Left hindlimb (tissue), 1 donor: ENCODE data around the gene CLTCL1.

ENCODE experiments used
- DNase-seq: peaks from one replicate; pipeline ENCODE4 v3.0.0-alpha.2; 2018

CLTCL1 gene

DNA sequence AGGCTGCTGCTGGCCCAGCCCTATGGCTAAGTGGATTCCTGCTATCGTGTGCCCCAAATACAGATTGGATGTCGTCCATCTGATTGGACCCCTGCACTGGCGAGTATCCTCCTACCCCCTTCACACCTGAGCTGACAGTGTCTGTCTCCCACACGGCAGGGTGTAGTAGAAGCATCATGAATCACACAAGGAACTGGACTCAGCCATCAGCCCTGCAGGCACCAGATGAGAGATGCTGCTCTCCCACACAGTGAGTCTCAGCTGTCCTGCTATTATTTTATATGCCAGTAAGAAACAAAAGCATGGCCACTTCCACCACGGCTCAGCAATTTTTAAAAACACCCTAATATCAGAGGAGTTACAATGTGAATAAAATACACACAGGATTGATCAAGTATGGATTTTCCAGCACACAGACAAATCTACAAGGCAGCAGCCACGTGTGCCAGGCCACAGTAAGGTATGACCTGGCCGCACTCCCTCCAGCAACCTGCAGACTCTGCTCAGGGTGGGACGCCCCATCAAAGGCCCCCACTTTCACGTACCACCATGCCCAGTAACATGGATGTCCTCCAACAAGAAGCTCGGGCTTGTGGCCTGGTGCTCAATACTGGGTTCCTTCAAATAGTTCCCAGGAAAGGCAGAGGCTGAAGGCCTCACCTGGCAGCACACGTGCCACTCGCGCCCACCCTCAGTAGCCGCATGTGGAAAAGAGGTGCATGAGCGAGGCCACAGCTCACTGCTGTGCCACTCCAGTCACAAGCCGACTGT is 96.6 kb downstream of the CLTCL1 start:
- DNase-seq, result no peak

DNA sequence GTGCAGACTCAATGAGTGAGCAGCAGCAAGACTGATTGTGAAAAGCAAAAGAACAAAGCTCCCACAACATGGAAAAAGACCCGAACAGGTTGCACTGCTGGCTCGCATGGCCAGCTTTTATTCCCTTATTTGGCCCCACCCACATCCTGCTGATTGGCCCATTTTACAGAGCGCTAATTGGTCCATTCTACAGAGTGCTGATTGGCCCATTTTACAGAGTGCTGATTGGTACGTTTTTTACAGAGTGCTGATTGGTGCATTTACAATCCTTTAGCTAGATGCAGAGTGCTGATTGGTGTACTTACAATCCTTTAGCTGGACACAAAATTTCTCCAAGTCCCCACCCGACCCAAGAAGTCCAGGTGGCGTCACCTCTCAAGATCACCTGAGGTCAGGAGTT is 97.6 kb downstream of the CLTCL1 start:
- no peak for DNase-seq

GRCh38 chr22:19187716-19188563 is 103.6 kb downstream of the CLTCL1 start:
- DNase-seq, result no peak

DNA sequence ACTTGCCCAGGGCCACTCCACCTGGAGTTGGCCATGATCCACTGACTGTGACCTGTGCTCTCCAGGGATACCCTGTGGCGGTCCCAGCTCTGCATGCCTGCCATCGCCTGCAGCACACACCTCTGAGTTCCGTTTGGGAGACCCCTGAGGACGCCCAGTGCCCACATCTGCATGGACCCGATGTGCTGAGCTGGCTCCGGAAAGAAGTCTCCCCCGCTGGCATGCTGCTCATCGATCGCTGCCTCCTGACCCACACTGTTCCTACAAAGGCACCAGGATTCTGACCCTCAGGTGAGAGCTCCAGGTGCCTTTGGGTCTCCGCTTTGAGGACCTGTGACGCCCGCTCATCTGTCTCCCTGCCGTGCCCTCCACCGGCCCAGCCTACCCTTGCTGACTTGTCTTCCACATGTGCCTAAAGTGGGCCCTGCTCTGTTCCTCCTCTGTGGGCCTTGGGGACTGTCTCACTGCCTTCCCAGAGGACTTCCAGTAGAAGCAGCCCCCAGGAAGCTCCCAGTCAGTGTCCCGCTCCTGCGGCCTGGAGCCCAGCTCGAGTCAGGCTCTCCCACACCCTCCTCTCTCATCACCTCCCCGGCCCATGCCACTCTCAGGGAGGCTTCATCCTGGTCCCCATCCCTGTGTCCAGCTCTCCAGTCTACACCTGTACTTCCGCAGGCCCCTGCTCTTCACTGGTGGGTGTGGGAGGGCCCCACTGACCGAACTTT is 107.1 kb downstream of the CLTCL1 start:
- DNase-seq, result no peak

DNA sequence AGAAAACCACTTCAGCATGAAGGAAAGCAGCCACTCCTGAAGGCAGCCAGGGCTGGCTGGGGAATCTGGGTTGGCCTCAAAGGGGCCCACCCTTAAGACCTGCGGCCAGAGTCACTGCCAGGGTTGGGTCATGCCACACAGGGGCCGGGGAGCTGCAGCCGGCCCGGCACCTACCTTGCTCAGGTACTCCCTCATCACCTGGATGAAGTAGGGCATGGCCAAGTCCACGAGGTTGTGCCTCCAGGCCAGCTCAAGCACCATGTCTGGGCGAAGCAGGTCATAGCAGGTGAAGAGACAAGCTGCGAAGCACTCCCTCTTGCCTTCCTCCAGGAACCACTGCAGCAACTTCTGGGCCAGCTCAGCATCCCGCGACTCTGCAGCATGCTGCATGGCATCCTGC is 108.3 kb downstream of the CLTCL1 start:
- no peak for DNase-seq

DNA sequence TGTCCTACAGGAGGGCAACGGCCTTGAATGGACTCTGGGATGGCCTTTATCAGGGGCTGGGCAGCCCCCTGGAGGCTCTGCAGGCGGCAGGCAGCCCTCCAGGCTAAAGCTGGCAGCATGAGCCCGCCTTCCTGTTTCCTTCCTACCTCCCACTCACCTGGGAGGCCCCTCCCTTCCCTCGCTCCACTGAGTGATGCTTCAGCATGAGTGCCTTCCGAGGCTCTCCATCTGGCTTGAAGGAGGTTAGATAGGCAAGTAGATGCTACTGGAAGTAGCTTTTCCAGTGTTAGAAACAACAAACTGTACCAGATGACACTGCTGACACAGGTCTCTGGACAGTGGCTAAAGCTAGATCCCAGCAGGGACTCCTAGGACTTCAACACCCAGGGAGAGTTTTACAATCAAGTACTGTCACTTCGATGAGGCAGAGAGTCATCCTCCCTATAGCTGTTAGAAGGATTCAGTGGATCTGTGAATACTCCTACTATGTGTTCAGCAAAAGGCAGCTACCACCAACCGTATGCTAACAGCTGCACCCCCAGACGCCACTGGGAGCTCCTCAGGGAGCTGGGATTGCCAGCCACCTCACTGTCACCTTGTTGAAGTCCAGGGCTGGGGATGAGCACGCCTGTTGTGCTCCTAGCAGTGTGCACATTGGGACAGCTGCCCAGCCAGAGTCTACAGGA is 108.9 kb downstream of the CLTCL1 start:
- no peak for DNase-seq

DNA sequence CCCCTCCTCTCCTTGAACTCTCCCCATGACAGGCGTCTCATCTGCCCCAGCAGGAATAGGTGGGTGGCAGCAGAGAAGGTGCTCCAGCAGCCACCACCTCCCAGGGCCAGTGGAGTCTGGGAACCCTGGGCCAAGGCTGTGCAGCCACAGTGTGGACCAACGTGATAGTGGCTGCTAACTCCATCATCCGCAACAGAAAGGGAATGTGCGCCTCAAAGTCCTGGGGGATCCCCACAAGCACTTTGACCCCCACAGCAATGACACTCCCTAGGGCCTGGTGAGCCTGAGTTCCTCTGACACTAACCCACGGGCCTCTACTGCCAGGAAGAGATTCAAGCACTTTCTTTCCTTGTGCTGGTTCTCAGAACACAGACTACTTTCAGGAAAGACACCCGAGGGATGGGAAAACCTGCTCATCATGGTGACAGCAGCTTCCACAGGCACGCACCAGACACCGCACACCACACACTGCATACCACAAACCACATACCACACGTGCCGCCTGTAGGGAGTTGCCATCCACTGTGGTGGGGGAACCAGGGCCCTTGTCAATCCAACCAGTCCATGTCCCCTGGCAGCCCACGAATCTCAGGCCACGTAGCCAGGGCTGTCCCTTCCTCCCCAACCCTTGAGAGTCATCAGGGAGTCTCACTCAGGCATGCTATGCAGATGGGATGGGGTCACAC is 109.6 kb downstream of the CLTCL1 start:
- DNase-seq, result no peak

GRCh38 chr22:19180740-19181410 is 110.6 kb downstream of the CLTCL1 start:
- no peak for DNase-seq

DNA sequence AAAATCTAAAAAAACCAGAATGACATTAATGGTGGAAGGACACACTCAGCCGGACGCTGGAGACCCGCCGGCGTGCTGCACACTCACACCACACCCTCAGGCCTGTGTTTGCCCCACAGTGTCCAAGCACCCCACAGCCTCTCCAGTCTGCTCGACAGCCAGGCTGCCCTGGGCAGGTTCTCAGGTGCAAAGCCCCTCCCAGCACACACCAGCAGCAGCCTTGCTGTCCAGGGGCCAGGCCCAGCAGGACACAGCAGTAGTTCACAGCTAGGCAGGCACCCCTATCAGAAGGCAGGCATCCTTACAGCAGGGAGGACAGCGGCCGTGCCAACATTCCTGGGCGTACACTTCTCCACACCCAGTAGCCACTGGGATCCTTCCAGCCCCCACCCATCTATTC is 111.3 kb downstream of the CLTCL1 start:
- DNase-seq, result no peak

- DNase-seq, result peak; percentile 85
Observed at GRCh38 chr22:19179497-19180048, 111.9 kb downstream of the CLTCL1 start.

DNA sequence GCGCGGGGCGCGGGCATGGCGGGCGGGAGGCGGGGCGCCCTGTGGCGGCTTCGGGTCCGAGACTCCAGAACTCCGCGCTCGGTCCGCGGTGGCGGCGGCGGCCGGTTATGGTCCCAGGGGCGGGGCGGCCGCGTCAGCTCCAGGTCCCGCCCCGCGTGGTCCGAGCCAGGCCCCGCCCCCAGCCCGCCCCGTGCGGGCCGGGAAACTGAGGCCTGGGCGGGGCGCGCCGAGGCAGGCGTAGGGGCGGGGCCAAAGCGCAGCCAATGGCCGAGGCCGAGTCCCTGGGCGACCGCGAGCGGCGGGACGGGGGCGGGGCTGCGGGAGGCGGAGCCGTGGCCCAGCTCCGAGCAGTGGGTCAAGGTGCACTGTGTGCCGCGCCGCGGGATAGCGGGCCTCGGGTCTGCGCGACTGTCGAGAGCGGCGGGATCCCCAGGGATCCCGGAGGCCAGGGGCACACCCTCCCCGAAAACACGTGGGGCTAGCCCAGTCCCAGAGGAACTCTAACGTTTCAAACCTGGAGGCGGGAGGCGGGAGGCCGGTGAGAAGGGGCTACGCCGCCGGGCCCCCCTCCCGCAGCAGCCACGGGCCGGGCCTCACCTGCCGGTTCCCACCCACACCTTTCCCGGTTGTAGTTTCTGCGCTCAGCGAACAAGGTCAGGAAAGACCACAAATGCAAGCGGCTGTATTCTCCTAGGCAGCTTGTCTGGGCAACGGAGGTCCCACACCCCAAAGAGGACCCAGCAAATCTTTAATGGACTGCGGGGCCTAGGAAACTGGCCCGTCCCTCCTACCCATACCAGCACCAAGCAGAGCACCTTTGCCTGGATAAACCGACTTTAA is 112.6 kb downstream of the CLTCL1 start, which contains the start of gene SLC25A1:
Gene SLC25A1, minus strand, starts transcription at position 80 of the 840 bp plus-strand sequence. Its CDS starts 63 bp downstream, at position 17.
- peak; percentile 89 for DNase-seq

DNA sequence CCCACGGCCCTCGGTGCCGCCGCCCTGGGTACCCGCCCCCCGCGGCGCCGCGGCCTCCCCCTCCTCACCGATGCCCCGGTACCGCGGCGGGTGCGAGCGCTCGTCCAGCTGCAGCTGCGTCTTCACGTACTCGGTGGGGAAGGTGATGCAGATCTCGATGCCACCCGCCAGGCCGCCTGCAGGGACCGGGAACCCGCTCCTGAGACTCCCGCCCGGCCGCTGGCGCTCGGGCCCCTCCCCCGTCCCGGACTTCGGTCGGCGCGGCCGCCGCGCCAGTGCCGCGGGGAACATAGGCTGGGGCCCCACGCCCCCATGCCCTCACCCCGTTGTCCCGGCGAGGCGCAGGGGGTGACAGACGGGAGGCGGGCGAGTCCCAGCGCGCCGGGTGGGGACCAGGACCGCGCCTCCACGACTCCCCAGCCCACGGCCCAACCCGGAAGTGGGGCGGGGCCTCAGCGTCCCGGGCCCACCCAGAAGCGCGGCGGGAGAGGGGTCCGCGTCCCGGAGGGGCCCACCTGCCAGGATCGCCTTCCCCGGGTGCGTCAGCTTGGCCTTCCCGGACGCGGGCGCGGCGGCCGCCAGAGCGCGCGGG is 113.4 kb downstream of the CLTCL1 start:
- DNase-seq, result no peak

GRCh38 chr22:19177164-19178064 is 114.1 kb downstream of the CLTCL1 start:
- DNase-seq, result no peak

GRCh38 chr22:19176732-19177131 is 114.8 kb downstream of the CLTCL1 start:
- no peak for DNase-seq

DNA sequence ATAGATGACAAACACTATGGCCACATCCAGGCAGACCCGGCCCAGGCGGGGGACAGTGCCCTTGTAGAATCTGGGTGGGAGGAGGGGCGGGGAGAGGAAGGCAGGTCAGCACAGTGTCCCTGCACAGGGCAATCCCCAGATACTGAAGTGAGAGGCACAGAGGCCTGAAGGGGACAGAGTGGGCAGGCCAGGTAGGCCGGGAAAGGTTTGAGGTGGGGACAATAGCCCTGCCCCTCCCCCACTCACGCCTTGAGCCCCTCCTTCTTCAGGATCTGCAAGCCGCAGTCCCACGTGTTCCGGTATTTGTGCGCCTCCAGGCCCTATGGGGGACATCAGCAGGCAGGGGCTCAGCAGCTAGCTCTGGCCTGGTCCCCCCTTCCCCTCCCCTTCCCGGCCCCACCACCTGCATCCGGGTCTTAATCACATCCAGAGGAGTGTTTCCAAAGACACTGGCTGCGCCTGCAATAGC is 115.3 kb downstream of the CLTCL1 start:
- peak; percentile 56 for DNase-seq

- DNase-seq, result peak; percentile 20
Observed at GRCh38 chr22:19175602-19176174, 115.8 kb downstream of the CLTCL1 start.

DNA sequence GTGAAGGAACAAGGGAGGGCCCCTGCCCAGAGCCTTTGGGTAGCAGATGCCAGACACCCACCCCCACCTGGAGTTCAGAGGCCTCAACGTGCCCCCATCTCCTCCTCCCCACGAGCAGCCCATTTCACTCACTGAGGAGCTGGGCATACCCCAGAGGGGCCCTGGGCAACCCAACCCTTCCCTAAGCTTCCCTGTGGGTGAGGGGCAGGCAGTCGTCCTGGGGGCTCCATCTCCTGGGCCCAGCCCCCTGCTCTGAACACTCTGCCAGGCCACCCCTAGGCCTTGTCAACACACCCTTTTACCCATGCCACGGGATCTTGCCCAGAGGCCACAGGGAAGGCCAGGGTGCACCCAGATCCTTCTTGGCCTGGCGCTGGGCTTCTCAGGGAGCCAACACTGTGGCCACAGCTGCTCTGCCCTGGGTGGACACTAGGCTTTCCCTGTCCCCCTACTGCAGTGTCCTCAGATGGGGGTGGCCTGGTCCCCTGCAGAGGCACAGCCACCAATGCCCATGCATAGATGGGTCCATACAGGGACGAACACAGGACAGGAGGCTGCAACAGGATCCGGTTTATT is 116.4 kb downstream of the CLTCL1 start:
- no peak for DNase-seq
